ENCODE measurements around the gene AGGF1.

- TF ChIP-seq EZH2 (IDR thresholded peaks at IDR 0.05; ENCODE audit: borderline replicate concordance, low read length) = no peak
- TF ChIP-seq CTCF (IDR thresholded peaks at IDR 0.05; ENCODE audit: low read length) = no peak
Measured at GRCh38 chr5:77101298-77101697, 71.1 kb downstream of the AGGF1 start.

Data from OCI-LY1 (cell line).